Measurements from ENCODE around the gene STAT3.

Gene STAT3

DNA sequence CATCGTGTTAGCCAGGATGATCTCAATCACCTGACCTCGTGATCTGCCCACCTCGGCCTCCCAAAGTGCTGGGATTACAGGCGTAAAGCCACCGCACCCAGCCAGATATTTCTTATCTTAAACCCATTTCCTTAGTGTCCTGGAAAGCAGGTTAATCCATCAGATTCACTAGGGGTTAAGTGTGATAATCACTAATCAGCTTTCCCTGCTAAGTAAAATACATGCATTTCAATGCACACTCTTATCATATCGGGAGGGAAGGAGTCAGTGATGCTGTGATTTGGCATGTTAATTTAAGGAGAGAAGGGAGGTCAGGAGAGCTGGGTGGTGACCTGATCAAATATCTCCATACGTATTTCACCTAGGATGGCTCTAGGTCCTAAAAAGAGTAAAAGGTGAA, 29.1 kb downstream of the STAT3 start:
- no peaks in the 10 kb centered on the region for H3K27me3 ChIP-seq (ENCODE audit: control insufficient read depth, insufficient read depth, low read length)
- H3K36me3 ChIP-seq (ENCODE audit: control insufficient read depth, insufficient read depth, low read length), result no peaks in the 10 kb centered on the region
- H2AFZ ChIP-seq, result no peak overlapping the region
- H3K79me2 ChIP-seq, result peaks cover 37% of the 10 kb centered on the region
- no peak overlapping the region for H3K9ac ChIP-seq
- no peak overlapping the region for H3K4me3 ChIP-seq (ENCODE audit: low read depth, low read length)
- TF ChIP-seq, protein P1, sequence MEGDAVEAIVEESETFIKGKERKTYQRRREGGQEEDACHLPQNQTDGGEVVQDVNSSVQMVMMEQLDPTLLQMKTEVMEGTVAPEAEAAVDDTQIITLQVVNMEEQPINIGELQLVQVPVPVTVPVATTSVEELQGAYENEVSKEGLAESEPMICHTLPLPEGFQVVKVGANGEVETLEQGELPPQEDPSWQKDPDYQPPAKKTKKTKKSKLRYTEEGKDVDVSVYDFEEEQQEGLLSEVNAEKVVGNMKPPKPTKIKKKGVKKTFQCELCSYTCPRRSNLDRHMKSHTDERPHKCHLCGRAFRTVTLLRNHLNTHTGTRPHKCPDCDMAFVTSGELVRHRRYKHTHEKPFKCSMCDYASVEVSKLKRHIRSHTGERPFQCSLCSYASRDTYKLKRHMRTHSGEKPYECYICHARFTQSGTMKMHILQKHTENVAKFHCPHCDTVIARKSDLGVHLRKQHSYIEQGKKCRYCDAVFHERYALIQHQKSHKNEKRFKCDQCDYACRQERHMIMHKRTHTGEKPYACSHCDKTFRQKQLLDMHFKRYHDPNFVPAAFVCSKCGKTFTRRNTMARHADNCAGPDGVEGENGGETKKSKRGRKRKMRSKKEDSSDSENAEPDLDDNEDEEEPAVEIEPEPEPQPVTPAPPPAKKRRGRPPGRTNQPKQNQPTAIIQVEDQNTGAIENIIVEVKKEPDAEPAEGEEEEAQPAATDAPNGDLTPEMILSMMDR (IDR thresholded peaks at IDR 0.05), result no peak
- H3K4me1 ChIP-seq, result no peaks in the 10 kb centered on the region
- H3K27ac ChIP-seq, result no peak overlapping the region
- H3K4me2 ChIP-seq (ENCODE audit: low read length), result no peak overlapping the region
- H3K9me3 ChIP-seq (ENCODE audit: control insufficient read depth, low read length), result no peaks in the 10 kb centered on the region

DNA sequence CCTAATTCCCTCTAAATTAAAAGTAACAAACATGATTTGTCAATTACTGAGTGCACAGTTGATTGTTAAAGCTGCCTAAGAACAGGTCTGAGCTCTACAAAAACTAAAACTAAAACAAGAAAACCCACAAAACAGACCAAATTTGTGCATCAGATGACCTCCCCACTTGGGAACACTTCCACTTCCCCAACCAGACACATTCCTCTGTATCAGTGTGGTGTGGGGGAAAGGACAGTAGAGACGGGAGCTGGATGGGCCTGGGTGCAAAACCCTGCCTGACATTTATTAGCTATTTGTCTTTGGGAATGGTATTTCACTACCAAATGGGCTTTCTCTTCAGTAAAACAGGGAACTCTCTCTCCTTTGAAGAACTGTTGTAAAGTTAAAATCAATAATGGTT, 29.8 kb downstream of the STAT3 start:
- no peak overlapping the region for H3K4me2 ChIP-seq (ENCODE audit: low read length)
- no peak overlapping the region for H2AFZ ChIP-seq
- H3K36me3 ChIP-seq (ENCODE audit: control insufficient read depth, insufficient read depth, low read length), result no peaks in the 10 kb centered on the region
- no peak overlapping the region for H3K4me3 ChIP-seq (ENCODE audit: low read depth, low read length)
- no peaks in the 10 kb centered on the region for H3K4me1 ChIP-seq
- H3K9me3 ChIP-seq (ENCODE audit: control insufficient read depth, low read length), result no peaks in the 10 kb centered on the region
- H3K9ac ChIP-seq, result no peak overlapping the region
- no peaks in the 10 kb centered on the region for H3K27me3 ChIP-seq (ENCODE audit: control insufficient read depth, insufficient read depth, low read length)
- TF ChIP-seq, protein P1 (IDR thresholded peaks at IDR 0.05), result no peak
- no peak overlapping the region for H3K27ac ChIP-seq
- H3K79me2 ChIP-seq, result peaks cover 37% of the 10 kb centered on the region

DNA sequence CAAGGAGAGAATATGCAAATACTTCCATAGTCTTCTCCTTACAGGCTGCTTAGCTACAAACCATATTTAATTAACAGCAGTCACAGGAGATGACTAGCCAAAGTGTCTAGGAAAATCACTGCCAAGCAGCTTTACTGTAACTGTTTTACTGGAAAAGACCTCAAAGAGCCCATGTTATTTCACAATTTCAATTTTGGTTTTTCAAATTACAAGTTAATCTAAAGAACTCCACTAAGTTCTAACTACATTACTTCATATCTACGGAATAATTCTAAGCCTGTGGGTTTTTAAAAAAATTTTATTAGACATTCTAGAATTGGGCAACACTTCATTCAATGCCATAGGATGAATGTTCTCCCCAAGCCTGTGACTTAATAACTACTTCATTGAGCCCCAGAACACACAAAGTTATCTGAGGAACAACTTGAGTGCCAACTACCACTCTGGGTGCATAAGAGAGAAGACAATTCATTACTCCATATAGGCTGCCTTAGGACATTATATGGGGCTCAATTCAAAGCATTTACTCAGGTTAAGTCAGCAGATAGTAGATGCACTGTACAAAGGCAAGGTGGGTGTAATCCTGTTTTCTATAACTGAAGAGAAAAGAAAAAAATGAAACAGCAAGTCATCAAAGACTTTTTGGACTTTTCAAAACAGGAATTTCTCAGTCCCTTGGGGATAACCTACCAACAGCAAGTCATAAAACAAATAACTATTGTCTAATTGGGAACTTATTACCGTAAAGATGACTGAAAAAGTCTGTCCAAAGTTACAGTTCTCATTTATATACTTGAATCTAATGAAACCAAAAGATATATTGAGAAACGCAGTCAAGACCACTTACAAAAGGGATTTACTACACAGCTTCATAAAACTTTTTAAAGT, 33.0 kb downstream of the STAT3 start:
- H3K27ac ChIP-seq, result no peak overlapping the region
- H3K36me3 ChIP-seq (ENCODE audit: control insufficient read depth, insufficient read depth, low read length), result no peaks in the 10 kb centered on the region
- H3K27me3 ChIP-seq (ENCODE audit: control insufficient read depth, insufficient read depth, low read length), result no peaks in the 10 kb centered on the region
- no peak overlapping the region for H3K4me2 ChIP-seq (ENCODE audit: low read length)
- TF ChIP-seq, protein P1 (IDR thresholded peaks at IDR 0.05), result no peak
- H3K9ac ChIP-seq, result no peak overlapping the region
- H3K79me2 ChIP-seq, result peaks cover 23% of the 10 kb centered on the region
- no peaks in the 10 kb centered on the region for H3K4me1 ChIP-seq
- no peak overlapping the region for H2AFZ ChIP-seq
- no peak overlapping the region for H3K4me3 ChIP-seq (ENCODE audit: low read depth, low read length)
- H3K9me3 ChIP-seq (ENCODE audit: control insufficient read depth, low read length), result no peaks in the 10 kb centered on the region

DNA sequence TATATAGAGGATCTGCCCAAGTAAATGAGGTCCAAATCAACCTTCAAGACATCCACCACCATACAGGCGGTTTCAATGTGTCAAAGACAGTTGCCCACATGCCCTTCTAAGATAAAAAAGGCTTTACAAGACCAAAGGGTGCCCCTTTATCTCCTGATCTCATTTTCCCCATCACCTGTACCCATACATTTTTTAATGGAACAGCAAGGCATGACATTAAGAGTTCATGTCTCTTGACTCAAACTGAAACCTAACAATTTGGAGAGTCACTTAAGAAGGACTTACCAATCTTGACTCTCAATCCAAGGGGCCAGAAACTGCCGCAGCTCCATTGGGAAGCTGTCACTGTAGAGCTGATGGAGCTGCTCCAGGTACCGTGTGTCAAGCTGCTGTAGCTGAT, 40.1 kb downstream of the STAT3 start:
- no peaks in the 10 kb centered on the region for H3K27me3 ChIP-seq (ENCODE audit: control insufficient read depth, insufficient read depth, low read length)
- no peaks in the 10 kb centered on the region for H3K9me3 ChIP-seq (ENCODE audit: control insufficient read depth, low read length)
- no peak overlapping the region for H3K4me2 ChIP-seq (ENCODE audit: low read length)
- H2AFZ ChIP-seq, result no peak overlapping the region
- H3K79me2 ChIP-seq, result peaks cover 5% of the 10 kb centered on the region
- no peak overlapping the region for H3K27ac ChIP-seq
- H3K4me1 ChIP-seq, result peaks cover 4% of the 10 kb centered on the region
- H3K4me3 ChIP-seq (ENCODE audit: low read depth, low read length), result no peak overlapping the region
- TF ChIP-seq, protein P1 (IDR thresholded peaks at IDR 0.05), result no peak
- no peak overlapping the region for H3K9ac ChIP-seq
- H3K36me3 ChIP-seq (ENCODE audit: control insufficient read depth, insufficient read depth, low read length), result no peaks in the 10 kb centered on the region

DNA sequence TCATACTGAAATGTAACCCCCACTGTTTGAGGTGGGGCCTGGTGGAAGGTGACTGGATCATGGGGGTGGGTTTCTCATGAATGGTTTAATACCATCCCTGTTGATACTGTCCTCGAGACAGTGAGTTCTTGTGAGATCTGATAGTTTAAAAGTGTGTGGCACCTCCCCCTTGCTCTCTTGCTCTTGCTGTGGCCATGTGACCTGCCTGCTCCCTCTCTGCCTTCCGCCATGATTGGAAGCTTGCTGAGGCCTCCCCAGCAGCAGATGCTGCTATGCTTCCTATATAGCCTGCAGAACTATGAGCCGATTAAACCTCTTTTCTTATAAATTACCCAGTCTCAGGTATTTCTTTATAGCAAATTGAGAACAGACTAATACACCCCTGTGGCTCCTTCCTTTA, 40.6 kb downstream of the STAT3 start:
- Histone ChIP-seq H3K4me2 (ENCODE audit: low read length) (peak overlapping the region; percentile 9), H3K9me3 (ENCODE audit: control insufficient read depth, low read length) (no peaks in the 10 kb centered on the region), H3K9ac (no peak overlapping the region), H2AFZ (no peak overlapping the region), H3K4me1 (peaks cover 4% of the 10 kb centered on the region), H3K36me3 (ENCODE audit: control insufficient read depth, insufficient read depth, low read length) (no peaks in the 10 kb centered on the region), H3K27ac (no peak overlapping the region), H3K79me2 (peaks cover 5% of the 10 kb centered on the region), H3K27me3 (ENCODE audit: control insufficient read depth, insufficient read depth, low read length) (no peaks in the 10 kb centered on the region), H3K4me3 (ENCODE audit: low read depth, low read length) (no peak overlapping the region)
- TF ChIP-seq, protein P1 (IDR thresholded peaks at IDR 0.05), result no peak

Data from parathyroid adenoma (tissue), 2 donors.